Nephron (organoid): ENCODE measurements around the gene PLCB1.

Experiments used
- H3K27ac Mint-ChIP-seq, 3 experiments: 2 replicates each; pipeline ENCODE4 v1.8.0; 2020; ENCODE audit warnings: mixed read lengths in 3 of 3, mild to moderate bottlenecking in 2 of 3, moderate library complexity in 1 of 3
- H3K27me3 Mint-ChIP-seq: 2 replicates; pipeline ENCODE4 v1.8.0; 2021; ENCODE audit warnings: low read depth, mild to moderate bottlenecking, moderate library complexity, mixed read lengths
- H3K36me3 Mint-ChIP-seq: 2 replicates; pipeline ENCODE4 v1.8.0; 2020; ENCODE audit warnings: low read depth, mixed read lengths
- H3K4me1 Mint-ChIP-seq: 2 replicates; pipeline ENCODE4 v1.8.0; 2020; ENCODE audit warnings: mixed read lengths
- H3K4me3 Mint-ChIP-seq, 3 experiments: 2 replicates each; pipeline ENCODE4 v1.8.0; 2020; ENCODE audit warnings: mild to moderate bottlenecking in 3 of 3, mixed read lengths in 3 of 3, moderate library complexity in 2 of 3
- H3K9me3 Mint-ChIP-seq: 2 replicates; pipeline ENCODE4 v1.8.0; 2020; ENCODE audit warnings: mixed read lengths
- TF ChIP-seq, protein P1 (sequence below), 3 experiments: fragments of 200-600 bp; sonication (generic); IDR thresholded peaks; one replicate each; pipeline ENCODE4 v1.5.0; 2021; ENCODE audit warnings: antibody characterized with exemption in 3 of 3; ENCODE audit not compliant: unreplicated experiment in 3 of 3

Gene PLCB1

GRCh38 chr20:8678098-8678776 lies 546.2 kb downstream of the PLCB1 start:
- Mint-ChIP-seq H3K9me3 (no peaks in the 10 kb centered on the region), H3K36me3 (peaks cover 23% of the 10 kb centered on the region), H3K4me1 (no peaks in the 10 kb centered on the region), H3K27ac (no peak overlapping the region), H3K4me3 (no peak overlapping the region), H3K27me3 (no peaks in the 10 kb centered on the region)
- TF ChIP-seq, protein P1, sequence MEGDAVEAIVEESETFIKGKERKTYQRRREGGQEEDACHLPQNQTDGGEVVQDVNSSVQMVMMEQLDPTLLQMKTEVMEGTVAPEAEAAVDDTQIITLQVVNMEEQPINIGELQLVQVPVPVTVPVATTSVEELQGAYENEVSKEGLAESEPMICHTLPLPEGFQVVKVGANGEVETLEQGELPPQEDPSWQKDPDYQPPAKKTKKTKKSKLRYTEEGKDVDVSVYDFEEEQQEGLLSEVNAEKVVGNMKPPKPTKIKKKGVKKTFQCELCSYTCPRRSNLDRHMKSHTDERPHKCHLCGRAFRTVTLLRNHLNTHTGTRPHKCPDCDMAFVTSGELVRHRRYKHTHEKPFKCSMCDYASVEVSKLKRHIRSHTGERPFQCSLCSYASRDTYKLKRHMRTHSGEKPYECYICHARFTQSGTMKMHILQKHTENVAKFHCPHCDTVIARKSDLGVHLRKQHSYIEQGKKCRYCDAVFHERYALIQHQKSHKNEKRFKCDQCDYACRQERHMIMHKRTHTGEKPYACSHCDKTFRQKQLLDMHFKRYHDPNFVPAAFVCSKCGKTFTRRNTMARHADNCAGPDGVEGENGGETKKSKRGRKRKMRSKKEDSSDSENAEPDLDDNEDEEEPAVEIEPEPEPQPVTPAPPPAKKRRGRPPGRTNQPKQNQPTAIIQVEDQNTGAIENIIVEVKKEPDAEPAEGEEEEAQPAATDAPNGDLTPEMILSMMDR (IDR thresholded peaks at IDR 0.05; ENCODE audit: unreplicated experiment in 3 of 3): no peak

GRCh38 chr20:8689337-8689736 lies 557.3 kb downstream of the PLCB1 start:
- TF ChIP-seq, protein P1 (IDR thresholded peaks at IDR 0.05; ENCODE audit: unreplicated experiment in 3 of 3): no peak
- peaks cover 22% of the 10 kb centered on the region for H3K9me3 Mint-ChIP-seq
- H3K27me3 Mint-ChIP-seq: no peaks in the 10 kb centered on the region
- no peak overlapping the region for H3K27ac Mint-ChIP-seq
- H3K36me3 Mint-ChIP-seq: peaks cover 49% of the 10 kb centered on the region
- peaks cover 12% of the 10 kb centered on the region for H3K4me1 Mint-ChIP-seq
- no peak overlapping the region for H3K4me3 Mint-ChIP-seq

GRCh38 chr20:8690074-8690473 lies 558.0 kb downstream of the PLCB1 start:
- Mint-ChIP-seq H3K27me3 (no peaks in the 10 kb centered on the region), H3K27ac (no peak overlapping the region), H3K4me3 (no peak overlapping the region), H3K36me3 (peaks cover 44% of the 10 kb centered on the region), H3K9me3 (peaks cover 22% of the 10 kb centered on the region), H3K4me1 (peaks cover 12% of the 10 kb centered on the region)
- TF ChIP-seq, protein P1 (IDR thresholded peaks at IDR 0.05; ENCODE audit: unreplicated experiment in 3 of 3): no peak

- H3K36me3 Mint-ChIP-seq: peaks cover 27% of the 10 kb centered on the region
- peaks cover 13% of the 10 kb centered on the region for H3K9me3 Mint-ChIP-seq
- H3K4me1 Mint-ChIP-seq: peaks cover 12% of the 10 kb centered on the region
- H3K4me3 Mint-ChIP-seq: no peak overlapping the region
- no peaks in the 10 kb centered on the region for H3K27me3 Mint-ChIP-seq
- no peak overlapping the region for H3K27ac Mint-ChIP-seq
- TF ChIP-seq, protein P1 (IDR thresholded peaks at IDR 0.05; ENCODE audit: unreplicated experiment in 3 of 3): no peak
Measured at GRCh38 chr20:8693709-8694108, 561.6 kb downstream of the PLCB1 start.

GRCh38 chr20:8700756-8701155 lies 568.7 kb downstream of the PLCB1 start:
- no peak overlapping the region for H3K4me3 Mint-ChIP-seq
- no peaks in the 10 kb centered on the region for H3K27me3 Mint-ChIP-seq
- TF ChIP-seq, protein P1 (IDR thresholded peaks at IDR 0.05; ENCODE audit: unreplicated experiment in 3 of 3): no peak
- H3K36me3 Mint-ChIP-seq: peaks cover 24% of the 10 kb centered on the region
- H3K9me3 Mint-ChIP-seq: no peaks in the 10 kb centered on the region
- H3K27ac Mint-ChIP-seq: no peak overlapping the region
- H3K4me1 Mint-ChIP-seq: no peaks in the 10 kb centered on the region
